Neuron (in vitro differentiated cells): ENCODE data around the gene LBP.

Experiments used
- H2AFZ ChIP-seq: one replicate; pipeline ENCODE4 v1.6.1; 2013; ENCODE audit warnings: low read depth, mild to moderate bottlenecking, inconsistent platforms, low read length, moderate library complexity
- H3K27me3 ChIP-seq: one replicate; pipeline ENCODE4 v1.6.1; 2013; ENCODE audit warnings: low read length; ENCODE audit not compliant: insufficient read depth
- H3K36me3 ChIP-seq: one replicate; pipeline ENCODE4 v1.6.1; 2013; ENCODE audit warnings: low read length; ENCODE audit not compliant: insufficient read depth
- H3K4me1 ChIP-seq: one replicate; pipeline ENCODE4 v1.6.1; 2013; ENCODE audit warnings: low read length; ENCODE audit not compliant: insufficient read depth
- H3K4me3 ChIP-seq: 2 replicates; pipeline ENCODE4 v1.5.1; 2013; ENCODE audit warnings: mild to moderate bottlenecking, low read length, moderate library complexity
- H3K9me3 ChIP-seq: one replicate; pipeline ENCODE4 v1.6.1; 2013; ENCODE audit warnings: low read length

Gene LBP

GRCh38 chr20:38421915-38422314 is 75.6 kb downstream of the LBP start:
- Histone ChIP-seq H3K9me3 (no peaks in the 10 kb centered on the region), H3K4me1 (no peaks in the 10 kb centered on the region), H2AFZ (no peak overlapping the region), H3K4me3 (no peak overlapping the region), H3K36me3 (peaks cover 87% of the 10 kb centered on the region), H3K27me3 (no peaks in the 10 kb centered on the region)

DNA sequence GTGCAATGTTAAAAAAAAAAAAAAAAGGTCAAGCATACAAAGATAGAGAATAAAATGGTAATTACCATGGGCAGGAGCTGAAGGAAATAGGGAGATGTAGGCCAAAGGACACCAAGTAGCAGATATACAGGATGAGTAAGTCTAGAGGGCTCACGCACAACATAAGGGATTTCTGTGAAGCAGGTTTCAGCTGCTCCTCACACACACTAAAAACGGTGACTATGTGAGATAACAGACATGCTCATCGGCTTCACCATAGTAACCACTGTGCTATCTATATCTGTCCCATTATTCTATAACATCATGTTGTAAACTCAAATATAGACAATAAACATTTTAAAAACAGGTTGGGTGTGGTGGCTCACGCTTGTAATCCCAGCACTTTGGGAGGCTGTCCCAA is 77.3 kb downstream of the LBP start:
- Histone ChIP-seq H3K4me1 (no peaks in the 10 kb centered on the region), H3K36me3 (peaks cover 95% of the 10 kb centered on the region), H3K27me3 (no peaks in the 10 kb centered on the region), H3K9me3 (no peaks in the 10 kb centered on the region), H2AFZ (no peak overlapping the region), H3K4me3 (no peak overlapping the region)

- H3K36me3 ChIP-seq = peaks cover 96% of the 10 kb centered on the region
- H3K4me3 ChIP-seq = no peak overlapping the region
- H3K9me3 ChIP-seq = no peaks in the 10 kb centered on the region
- no peak overlapping the region for H2AFZ ChIP-seq
- no peaks in the 10 kb centered on the region for H3K4me1 ChIP-seq
- H3K27me3 ChIP-seq = no peaks in the 10 kb centered on the region
These were observed 78.1 kb downstream of the LBP start for GRCh38 chr20:38424401-38424800.

- H2AFZ ChIP-seq = no peak overlapping the region
- H3K4me1 ChIP-seq = no peaks in the 10 kb centered on the region
- H3K4me3 ChIP-seq = no peak overlapping the region
- H3K36me3 ChIP-seq = peaks cover 92% of the 10 kb centered on the region
- no peaks in the 10 kb centered on the region for H3K9me3 ChIP-seq
- no peaks in the 10 kb centered on the region for H3K27me3 ChIP-seq
These were observed 80.0 kb downstream of the LBP start for GRCh38 chr20:38426006-38426897.
